T-helper 1 cell (primary cell): ENCODE measurements around the gene TEX101.
"Not testable (repeated sequence)": the region's sequence is repeated elsewhere in the genome, so short reads cannot be mapped to it uniquely, and the experiment has no call there.

Experiments used
- DNase-seq, 5 donors: peaks; one replicate each; pipeline ENCODE4 v3.0.0-alpha.2; 2012 to 2020

Gene TEX101

DNA sequence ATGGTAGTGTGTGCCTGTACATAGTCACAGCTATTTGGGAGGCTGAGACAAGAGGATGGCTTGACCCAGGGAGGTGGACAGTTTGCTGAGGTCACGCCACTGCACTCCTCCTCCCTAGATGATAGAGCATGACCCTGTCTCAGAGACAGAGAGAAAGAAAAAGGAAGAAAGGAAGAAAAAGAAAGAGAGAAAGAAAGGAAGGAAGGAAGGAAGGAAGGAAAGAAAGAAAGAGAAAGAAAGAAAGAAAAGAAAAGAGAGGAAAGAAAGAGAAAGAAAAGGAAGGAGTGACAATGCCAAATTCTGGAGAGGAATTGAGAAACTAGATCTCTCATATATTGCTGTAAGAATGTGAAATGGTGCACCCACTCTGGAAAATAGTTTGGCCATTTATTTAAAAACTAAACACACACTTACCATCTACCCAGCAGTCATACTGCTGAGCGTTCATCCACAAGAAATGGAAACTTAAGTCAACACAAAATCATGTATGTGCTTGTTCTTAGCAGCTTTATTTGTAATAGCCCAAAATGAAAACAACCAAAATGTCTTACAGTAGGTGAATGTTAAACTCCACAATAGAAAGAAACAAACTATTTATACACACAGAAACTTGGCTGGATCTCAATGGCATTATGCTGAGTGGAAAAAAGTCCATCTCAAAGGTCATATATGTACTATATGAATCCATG, 7.5 kb downstream of the TEX101 start:
- DNase-seq, result no peak

DNA sequence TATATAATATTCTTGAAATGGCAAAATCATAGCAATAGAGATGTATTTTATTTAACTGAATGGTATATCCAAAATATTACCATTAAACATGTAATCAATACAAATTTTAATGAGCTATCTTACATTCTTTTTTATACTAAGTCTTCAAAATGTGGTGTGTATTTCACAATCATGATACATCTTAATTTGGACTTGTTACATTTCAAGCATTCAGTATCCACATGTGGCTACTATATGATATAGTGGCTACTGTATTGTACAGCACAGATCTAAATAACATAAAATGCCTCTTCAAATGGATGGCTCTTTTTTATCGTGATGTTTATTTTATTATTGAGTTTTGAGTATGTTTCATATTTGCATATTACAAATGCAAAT, 8.0 kb downstream of the TEX101 start:
- no peak for DNase-seq

DNA sequence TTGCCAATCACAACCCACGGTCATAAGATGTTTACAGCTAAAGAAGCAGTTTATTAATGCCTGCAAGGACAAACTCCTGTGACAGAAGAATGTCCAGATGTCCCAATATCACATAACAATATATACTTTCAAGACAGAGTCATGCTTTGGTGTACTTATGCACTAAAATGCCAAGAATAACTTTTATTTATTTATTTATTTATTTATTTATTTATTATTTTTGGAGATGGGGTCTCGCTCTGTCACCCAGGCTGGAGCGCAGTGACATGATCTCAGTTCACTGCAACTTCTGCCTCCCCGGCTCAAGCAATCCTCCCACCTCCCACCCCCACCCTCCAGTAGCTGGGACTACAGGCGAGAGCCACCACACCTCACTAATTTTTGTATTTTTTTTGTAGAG, 9.1 kb downstream of the TEX101 start:
- no peak for DNase-seq

DNA sequence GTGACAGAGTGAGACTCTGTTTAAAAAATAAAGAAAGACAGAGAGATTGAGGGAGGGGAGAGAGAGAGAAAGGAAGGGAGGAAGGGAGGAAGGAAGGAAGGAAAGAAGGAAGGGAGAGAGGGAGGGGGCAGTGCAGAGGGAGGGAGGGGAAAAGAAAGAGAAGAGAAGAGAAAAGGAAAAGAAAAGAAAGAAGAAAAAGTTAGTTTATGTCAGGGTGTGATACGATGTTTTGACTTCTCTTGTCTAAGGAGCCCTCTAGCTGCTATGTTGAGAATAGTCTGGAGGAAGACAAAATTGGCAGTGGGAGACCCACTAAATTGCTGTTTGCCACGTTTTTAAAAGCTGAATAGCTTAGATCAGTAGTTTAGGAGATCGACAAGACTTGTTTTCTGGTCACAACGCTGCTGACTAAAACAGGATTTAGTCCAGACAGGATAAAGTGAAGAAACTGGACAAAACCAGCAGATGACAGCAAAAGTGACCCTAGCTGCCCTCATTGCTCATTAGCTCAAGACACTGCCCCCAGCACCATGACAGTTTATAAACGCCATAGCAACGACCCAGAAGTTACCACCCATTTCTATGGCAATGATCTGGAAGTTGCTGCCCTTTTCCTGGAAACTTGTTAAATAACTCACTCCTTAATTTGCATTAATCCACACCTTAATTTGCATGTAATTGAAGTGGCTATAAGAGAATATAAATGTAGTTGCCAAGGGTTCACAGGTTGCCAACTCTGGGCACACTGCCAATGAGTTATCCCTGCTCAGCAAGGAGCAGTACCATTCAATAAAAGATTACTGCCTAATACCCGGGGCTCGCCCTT, 11.1 kb downstream of the TEX101 start:
- no peak for DNase-seq

DNA sequence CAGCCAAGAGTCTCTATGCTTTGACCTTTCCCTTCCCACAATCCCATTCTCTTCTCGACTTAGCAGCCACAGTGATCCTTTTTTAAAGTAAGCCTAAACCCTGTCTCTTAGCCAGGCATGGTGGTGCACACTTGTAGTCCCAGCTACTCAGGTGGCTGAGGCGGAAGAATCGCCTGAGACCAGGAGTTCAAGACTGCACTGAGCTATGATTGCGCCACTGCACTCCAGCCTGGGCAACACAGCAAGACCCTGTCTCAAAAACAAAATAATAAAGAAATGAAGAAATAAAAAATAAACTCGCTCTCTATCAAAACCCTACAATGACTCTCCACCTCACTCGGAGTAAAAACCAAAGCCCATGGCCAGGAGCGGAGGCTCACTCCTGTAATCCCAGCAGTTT, 14.7 kb downstream of the TEX101 start:
- DNase-seq, result no peak

DNA sequence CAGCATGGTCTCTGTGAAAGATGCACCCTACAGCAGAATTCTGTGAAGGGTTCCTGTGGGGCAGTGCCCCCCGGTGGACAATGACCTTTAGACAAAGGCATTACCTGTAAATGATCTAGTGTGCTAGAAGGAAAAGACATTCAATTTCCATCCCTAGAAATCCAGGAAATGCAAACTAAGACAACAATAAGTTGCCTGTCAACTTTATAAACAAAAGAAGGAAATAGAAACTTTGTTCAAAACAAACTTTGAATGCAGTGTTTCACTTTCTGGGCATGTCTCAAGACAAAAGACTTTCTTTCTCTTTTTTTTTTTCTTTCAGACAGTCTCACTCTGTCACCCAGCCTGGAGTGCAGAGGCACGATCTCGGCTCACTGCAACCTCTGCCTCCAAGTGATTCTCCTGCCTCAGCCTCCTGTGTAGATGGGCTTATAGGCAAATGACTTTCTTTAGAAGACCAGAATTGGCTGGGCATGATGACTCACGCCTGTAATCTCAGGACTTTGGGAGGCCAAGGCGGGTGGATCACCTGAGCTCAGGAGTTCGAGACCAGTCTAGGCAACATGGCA, 15.5 kb downstream of the TEX101 start:
- DNase-seq, result peak in 3 of 5 donors; percentile 8 to 29 (median 28)

DNA sequence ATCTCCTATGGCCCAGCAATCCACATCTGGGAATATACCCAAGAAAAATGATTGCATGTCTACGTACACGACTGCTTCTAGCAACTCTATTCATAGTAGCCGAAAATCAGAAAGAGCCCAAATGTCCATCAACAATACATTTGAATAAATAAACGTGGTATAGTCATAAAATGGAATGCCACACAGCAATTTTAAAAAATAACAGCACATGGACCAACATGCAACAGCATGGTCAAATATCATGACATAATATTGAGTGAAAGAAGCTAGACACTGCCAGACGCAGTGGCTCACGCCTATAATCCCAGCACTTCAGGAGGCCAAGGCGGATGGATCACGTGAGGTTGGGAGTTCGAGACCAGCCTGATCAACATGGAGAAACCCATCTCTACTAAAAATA, 16.3 kb downstream of the TEX101 start:
- DNase-seq, result no peak

DNA sequence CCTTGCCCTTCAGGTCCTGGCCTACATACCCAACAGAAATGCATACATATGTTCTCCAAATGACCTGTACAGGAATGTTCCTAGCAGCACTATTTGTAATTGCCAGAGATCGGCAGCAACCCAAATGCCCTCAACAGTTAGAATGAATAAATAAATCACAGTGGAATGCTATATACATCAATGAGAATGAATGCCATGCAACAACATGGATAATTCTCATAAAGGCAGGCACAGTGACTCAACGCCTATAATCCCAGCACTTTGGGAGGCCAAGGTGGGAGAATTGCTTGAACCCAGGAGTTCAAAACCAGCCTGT, 18.6 kb downstream of the TEX101 start:
- no peak for DNase-seq

DNA sequence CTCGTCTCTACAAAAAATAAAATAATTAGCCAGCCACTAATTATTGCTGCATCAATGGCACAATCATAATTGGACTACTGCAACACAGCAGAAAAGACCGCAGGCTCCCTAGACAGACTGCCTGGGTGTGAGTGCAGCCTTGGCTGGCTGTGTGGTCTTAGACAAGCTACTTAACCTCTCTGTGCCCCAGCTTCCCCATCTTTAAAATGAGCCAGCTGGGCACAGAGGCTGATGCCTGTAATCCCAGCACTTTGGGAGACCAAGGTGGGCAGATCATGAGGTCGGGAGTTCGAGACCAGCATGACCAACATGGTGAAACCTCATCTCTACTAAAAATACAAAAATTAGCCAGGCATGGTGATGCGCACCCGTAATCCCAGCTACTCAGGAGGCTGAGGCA, 19.0 kb downstream of the TEX101 start:
- no peak for DNase-seq

DNA sequence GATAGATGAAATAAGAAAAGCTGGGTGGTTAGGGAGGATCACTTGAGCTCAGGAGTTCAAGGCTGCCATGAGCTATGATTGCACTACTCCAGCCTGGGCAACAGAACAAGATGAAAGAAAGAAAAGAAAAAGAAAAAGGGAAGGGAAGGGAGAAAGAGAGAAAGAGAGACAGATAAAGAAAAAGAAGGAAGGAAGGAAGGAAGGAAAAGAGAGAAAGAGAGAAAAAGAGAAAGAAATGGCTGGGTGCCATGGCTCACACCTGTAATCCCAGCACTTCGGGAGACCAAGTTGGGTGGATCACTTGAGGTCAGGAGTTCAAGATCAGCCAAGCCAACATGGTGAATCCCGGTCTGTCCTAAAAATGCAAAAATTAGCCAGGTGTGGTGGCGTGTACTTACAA, 21.1 kb downstream of the TEX101 start:
- DNase-seq, result no peak

DNA sequence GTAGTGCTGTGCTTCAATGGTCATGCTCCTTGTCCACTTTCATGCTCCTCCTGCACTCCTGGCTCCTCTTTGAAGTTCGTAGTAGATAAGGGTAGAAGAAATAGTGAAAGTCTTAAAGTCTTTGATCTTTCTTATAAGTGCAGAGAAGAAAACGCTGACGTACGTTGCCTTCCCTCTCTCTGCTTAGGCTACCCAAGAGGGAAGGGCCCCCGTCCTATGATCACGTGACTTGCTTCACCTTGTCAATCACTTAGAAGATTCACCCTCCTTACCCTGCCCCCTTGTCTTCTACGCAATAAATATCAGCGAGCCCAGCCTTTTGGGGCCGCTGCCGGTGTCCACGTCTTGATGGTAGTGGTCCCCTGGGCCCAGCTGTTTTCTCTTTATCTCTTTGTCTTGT, 22.6 kb downstream of the TEX101 start:
- DNase-seq, result not testable (repeated sequence)

DNA sequence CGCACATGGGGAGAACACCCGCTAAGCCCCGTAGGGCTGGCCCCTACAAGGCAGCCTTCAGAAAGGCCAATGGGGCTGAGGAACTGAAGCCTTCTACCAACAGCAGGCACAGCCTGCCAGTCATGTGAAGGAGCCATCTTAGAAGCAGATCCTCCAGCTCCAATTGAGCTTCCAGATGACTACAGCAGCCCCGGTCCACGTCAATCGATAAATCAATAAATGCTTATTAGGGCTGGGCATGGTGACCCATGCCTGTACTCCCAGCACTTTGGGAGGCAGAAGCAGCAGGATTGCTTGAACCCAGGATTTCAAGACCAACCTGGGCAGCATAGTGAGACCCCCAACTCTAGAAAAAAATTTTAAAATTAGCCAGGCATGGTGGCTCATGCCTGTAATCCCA, 23.0 kb downstream of the TEX101 start:
- DNase-seq, result no peak

DNA sequence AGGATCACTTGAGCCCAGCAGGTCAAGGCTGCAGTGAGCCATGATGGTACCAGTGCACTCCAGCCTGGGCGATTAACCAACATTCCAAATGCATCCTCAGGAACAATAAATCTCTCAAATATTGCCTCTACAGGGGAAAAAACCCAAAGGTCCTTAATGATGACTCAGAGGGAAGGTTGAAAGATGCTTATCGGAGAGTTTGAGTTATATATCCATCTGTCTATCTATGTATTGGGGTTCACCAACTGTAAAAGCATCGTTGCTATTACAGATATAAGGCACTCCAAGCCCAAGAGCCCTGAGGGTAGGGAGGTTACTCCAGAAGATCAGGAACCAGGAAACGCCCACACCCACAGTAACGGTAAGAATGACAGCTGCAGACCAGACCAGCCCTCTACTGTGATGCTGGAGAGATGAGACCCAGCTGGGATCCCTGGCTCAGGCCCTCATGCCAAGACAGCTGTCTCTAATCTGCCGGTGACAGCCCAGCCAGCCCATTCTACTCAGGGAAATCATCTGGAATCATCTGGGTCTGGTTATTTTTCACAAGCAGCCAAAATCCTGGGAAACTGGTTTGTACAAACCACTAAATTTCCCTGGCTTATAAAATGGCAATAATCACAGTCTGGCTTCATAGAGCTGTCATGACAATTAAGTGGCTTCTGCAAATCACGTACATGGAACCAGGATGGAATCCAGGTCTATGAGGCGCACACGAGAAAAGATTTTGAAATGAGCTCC, 23.8 kb downstream of the TEX101 start:
- DNase-seq, result peak in 1 of 5 donors; percentile 54

DNA sequence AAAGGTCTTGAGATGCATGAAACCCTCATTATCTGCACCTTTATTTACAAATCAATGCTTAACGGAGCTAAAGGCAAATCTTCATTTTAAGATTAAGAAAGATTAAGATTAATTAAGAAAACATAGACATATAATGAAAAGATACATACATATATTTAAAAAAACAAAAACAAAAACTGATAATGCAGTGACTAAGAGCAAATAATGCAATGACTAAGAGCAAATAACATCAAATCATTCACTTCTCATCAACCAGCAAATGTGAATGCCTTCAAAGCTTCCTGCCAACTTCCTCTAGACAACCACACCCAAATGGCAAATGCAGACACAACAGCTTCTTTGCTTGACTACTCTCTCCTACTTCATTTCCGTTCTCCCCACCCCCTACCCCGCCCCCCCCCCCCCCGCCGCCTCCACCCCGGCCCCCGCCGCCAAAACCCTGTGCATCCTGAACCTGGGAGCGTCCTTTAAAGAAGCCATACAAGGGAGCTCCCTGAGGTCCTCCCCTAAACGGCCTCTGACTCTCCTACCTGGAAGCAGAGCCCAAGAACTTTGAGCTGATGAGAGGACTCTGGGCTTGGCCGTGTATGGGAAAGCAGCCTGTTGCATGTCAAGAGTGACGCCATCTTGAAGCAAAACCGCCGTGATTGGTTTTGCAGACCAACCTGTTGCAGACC, 24.5 kb downstream of the TEX101 start:
- peak; percentile 20 to 92 (median 45) for DNase-seq

DNA sequence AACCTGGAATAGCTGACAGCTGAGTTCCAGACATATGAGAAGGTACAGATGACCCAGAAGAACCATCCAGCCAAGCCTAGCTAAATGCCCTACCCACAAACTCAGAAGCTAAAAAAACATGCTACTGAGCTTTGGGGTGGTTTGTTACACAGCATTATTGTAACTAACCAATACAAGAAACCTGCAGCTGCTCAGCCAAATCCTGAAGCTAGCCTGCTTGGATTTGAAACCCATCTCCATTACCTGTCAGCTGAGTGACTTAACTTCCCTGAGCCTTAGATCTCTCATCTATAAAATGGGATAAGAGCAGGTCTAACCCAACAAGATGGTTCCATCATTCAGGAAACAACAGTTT, 25.0 kb downstream of the TEX101 start:
- DNase-seq, result no peak

DNA sequence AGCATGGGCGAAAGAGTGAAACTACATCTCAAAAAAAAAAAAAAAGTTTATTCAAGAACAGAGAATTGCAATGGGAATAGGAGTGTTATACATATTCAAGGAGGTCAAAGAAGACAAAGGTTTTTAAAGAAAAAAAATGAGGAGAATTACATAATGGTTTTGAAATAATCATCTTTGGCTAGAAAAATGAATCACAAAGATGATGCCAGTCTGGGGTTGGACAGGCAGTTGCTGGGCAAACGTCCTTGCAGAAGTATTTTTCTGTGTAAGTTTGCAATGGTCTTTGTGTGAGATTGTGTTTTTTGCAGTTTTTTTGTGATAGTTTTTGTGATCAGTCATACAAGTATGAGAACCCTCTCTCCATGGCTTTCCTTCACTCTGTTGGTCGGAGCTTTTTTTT, 27.0 kb downstream of the TEX101 start:
- no peak for DNase-seq

DNA sequence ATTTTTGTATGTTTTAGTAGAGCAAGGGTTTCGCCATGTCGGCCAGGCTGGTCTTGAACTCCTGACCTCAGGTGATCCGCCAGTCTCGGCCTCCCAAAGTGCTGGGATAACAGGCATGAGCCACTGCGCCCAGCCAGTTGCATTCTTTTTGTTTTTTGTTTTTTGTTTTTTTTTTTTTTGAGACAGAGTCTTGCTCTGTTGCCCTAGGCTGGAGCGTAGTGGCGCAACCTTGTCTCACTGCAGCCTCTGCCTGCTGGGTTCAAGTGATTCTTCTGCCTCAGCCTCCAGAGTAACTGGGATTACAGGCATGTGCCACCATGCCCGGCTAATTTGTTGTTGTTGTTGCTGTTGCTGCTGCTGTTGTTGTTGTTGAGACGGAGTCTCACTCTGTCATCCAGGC, 29.4 kb downstream of the TEX101 start:
- DNase-seq, result not testable (repeated sequence)

DNA sequence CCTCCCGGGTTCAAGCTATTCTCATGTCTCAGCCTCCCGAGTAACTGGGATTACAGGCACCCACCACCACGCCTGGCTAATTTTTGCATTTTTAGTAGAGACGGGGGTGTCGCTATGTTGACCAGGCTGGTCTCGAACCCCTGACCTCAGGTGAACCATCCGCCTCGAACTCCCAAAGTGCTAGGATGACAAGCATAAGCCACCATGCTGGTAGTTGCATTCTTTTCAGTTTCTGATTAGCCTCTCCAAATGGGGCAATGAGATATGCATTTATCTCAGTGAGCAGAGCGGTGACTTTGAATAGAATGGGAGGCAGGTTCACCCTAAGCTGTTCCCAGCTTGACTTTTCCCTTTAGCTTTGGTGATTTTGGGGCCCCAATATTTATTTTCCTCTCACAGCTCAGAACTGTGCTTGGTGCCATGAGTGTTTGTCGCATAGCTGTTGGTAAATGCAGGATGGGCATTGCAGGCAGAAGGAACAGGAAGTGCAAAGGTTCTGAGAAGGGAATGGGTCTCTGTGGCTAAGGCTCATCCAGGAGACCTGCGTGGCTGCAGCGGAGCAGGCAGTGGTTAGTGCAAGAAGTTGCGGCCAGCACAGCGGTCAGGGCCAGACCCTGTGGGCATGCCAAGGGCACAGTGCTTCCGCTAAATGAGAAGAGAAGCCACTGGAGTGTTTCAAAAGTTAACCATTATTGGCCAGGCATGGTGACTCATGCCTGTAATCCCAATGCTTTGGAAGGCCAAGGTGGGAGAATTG, 30.0 kb downstream of the TEX101 start:
- no peak for DNase-seq

DNA sequence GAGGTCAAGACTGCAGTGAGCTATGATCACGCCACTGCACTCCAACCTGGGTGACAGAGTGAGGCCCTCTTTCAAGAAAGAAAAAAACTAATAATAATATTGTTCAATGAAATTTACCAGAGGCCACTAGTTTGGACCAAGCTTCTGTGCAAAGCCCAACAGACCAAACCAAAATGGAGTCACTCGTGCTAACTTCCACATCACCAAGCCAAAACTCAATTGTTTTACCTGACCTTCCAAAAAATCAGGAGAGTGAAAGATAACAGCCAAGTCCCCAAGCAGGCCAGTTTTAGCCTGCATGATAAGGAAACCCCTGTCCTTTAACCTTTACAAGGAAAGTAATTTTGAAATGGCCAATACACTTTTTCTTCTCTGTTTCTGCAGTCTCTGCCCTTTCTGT, 30.7 kb downstream of the TEX101 start:
- DNase-seq, result no peak

DNA sequence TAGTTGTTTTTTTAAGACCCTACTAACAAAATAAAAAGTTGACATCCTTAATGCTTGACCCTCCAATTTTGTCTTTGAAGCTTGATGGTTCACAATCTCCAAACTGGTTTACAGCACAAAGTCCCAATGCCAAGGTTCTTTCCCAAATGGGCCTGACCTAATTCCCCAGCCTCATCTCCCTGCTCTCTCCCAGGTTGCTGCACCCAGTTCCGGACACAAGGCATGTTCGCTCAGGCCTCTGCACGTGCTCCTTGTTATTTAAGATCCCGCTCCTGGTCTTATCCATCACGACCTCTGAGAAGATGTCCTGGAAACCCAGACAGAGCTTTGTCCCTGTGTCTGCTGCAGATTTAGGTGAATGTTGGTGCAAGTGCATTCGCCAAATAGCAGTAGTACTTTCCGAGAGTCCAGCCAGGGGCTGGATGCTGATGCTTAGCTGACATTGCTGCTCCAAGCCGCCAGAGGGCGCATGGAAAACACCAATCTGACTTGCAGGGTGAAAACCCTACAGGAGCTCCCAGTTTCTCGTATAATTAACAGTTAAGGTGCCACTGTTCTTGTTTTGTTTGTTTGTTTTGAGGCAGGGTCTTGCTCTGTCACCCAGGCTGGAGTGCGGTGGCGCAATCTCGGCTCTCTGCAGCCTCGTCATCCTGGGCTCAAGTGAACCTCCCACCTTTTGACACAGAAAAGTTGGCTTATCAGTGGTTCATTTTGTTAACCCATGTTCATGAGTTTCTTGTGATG, 32.2 kb downstream of the TEX101 start:
- peak; percentile 58 to 77 (median 72) for DNase-seq

DNA sequence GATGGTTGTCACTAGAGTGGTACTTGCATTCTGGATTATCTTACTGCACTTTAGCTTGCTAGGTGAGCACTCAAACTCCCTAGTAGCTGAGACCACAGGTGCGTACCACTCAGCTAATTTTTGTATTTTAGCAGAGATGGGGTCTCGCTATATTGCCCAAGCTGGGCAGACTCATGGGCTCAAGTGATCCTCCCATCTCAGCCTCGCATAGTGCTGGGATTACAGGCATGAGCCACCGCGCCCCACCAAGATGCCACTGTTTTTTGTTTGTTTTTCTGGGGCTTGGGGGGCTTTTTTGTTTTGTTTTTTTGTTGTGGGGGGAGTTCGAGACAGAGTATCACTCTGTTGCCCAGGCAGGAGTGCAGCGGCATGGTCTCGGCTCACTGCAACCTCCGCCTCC, 33.0 kb downstream of the TEX101 start:
- no peak for DNase-seq
